Spinal cord (tissue), 10 donors: Measurements from ENCODE around the gene RERG. TPM values are rescaled to one million over a fixed set of nuclear protein-coding genes. Genes with fewer than 3 reads are reported as not detected.
A peak's percentile ranks its signal among the peaks of the same experiment; 100 is the strongest.
"Not testable (repeated sequence)": the region's sequence is repeated elsewhere in the genome, so short reads cannot be mapped to it uniquely, and the experiment has no call there.

ENCODE experiments used
- DNase-seq, 6 donors: peaks; one replicate each; pipeline versions ENCODE4 v3.0.0 to v3.0.0-alpha.2; 2013 to 2015; ENCODE audit warnings: low spot score in 6 of 6, low read depth in 4 of 6
- H3K27ac ChIP-seq: one replicate; pipeline ENCODE4 v1.5.1; 2013; ENCODE audit warnings: low read depth, low read length, control low read depth
- H3K27me3 ChIP-seq: one replicate; pipeline ENCODE4 v1.6.1; 2013; ENCODE audit warnings: low read length; ENCODE audit not compliant: control insufficient read depth, insufficient read depth
- H3K36me3 ChIP-seq: one replicate; pipeline ENCODE4 v1.6.1; 2013; ENCODE audit warnings: low read length; ENCODE audit not compliant: control insufficient read depth, insufficient read depth
- H3K4me1 ChIP-seq: one replicate; pipeline ENCODE4 v1.6.1; 2013; ENCODE audit warnings: low read length; ENCODE audit not compliant: control insufficient read depth, insufficient read depth
- H3K4me3 ChIP-seq: one replicate; pipeline ENCODE4 v1.5.1; 2013; ENCODE audit warnings: low read depth, low read length, control low read depth
- H3K9me3 ChIP-seq: one replicate; pipeline ENCODE4 v1.6.1; 2013; ENCODE audit warnings: low read length; ENCODE audit not compliant: control insufficient read depth, insufficient read depth
- WGBS: methylation state at CpG from one replicate; pipeline ENCODE4 v1.1.5; 2013; ENCODE audit warnings: missing lambda C conversion rate; ENCODE audit not compliant: insufficient coverage; 5-methylcytosine and 5-hydroxymethylcytosine counted together
- polyA plus RNA-seq, 2 donors: library from polyadenylated mRNA; unstranded; fragments of 120-200 nt; gene quantifications; one replicate each; pipeline ENCODE4 v1.2.1, GENCODE V29; 2013; ENCODE audit not compliant: insufficient read length in 2 of 2
- total RNA-seq, 2 donors: library from RNA; depleted of rRNA in 1 of 2; stranded (reverse); fragments of 120-200 nt in 1 of 2; fragments of >200 nt in 1 of 2; gene quantifications; one replicate each; pipeline versions ENCODE4 v1.2.3 to v1.2.4, GENCODE V29; 2013 to 2014
- donor health status: healthy.

RERG gene
- total and polyA plus RNA-seq, 4 donors = 6.6 to 17.5 (median 10.5) TPM

- no peak for DNase-seq
- Histone ChIP-seq H3K27me3 (no peaks in the 10 kb centered on the region), H3K4me1 (no peaks in the 10 kb centered on the region), H3K36me3 (no peaks in the 10 kb centered on the region), H3K9me3 (no peaks in the 10 kb centered on the region), H3K4me3 (no peak overlapping the region), H3K27ac (no peak overlapping the region)
- WGBS = 88% methylated on average over 2 of the region's 3 CpGs
Observed at GRCh38 chr12:15243102-15243501, 21.9 kb upstream of the RERG start.

GRCh38 chr12:15240898-15241297 lies 19.7 kb upstream of the RERG start:
- no peaks in the 10 kb centered on the region for H3K9me3 ChIP-seq
- no peak for DNase-seq
- H3K27ac ChIP-seq = no peak overlapping the region
- WGBS = no CpG with 5 or more reads among the region's 4 CpGs
- no peaks in the 10 kb centered on the region for H3K4me1 ChIP-seq
- H3K27me3 ChIP-seq = no peaks in the 10 kb centered on the region
- no peaks in the 10 kb centered on the region for H3K36me3 ChIP-seq
- no peak overlapping the region for H3K4me3 ChIP-seq

GRCh38 chr12:15234508-15234907 lies 13.3 kb upstream of the RERG start:
- Histone ChIP-seq H3K27ac (no peak overlapping the region), H3K36me3 (no peaks in the 10 kb centered on the region), H3K9me3 (no peaks in the 10 kb centered on the region), H3K4me3 (no peak overlapping the region), H3K27me3 (no peaks in the 10 kb centered on the region), H3K4me1 (no peaks in the 10 kb centered on the region)
- 96% methylated on average over 3 of the region's 4 CpGs for WGBS
- no peak for DNase-seq

- no peak overlapping the region for H3K4me3 ChIP-seq
- H3K36me3 ChIP-seq = no peaks in the 10 kb centered on the region
- H3K4me1 ChIP-seq = no peaks in the 10 kb centered on the region
- DNase-seq = no peak
- H3K27ac ChIP-seq = no peak overlapping the region
- no CpG with 5 or more reads among the region's 1 CpG for WGBS
- H3K9me3 ChIP-seq = no peaks in the 10 kb centered on the region
- H3K27me3 ChIP-seq = no peaks in the 10 kb centered on the region
Observed at GRCh38 chr12:15234011-15234410, 12.8 kb upstream of the RERG start.

- WGBS = no CpG with 5 or more reads among the region's 1 CpG
- H3K27me3 ChIP-seq = no peaks in the 10 kb centered on the region
- H3K27ac ChIP-seq = no peak overlapping the region
- H3K36me3 ChIP-seq = no peaks in the 10 kb centered on the region
- no peaks in the 10 kb centered on the region for H3K9me3 ChIP-seq
- no peaks in the 10 kb centered on the region for H3K4me1 ChIP-seq
- DNase-seq = no peak
- no peak overlapping the region for H3K4me3 ChIP-seq
Observed at GRCh38 chr12:15232959-15233358, 11.7 kb upstream of the RERG start.

GRCh38 chr12:15231493-15231892 lies 10.3 kb upstream of the RERG start:
- Histone ChIP-seq H3K27me3 (no peaks in the 10 kb centered on the region), H3K9me3 (no peaks in the 10 kb centered on the region), H3K27ac (no peak overlapping the region), H3K36me3 (no peaks in the 10 kb centered on the region), H3K4me3 (no peak overlapping the region), H3K4me1 (no peaks in the 10 kb centered on the region)
- no peak for DNase-seq
- WGBS = no CpG with 5 or more reads among the region's 1 CpG

- H3K4me3 ChIP-seq = no peak overlapping the region
- H3K27ac ChIP-seq = no peak overlapping the region
- no peak for DNase-seq
- no peaks in the 10 kb centered on the region for H3K36me3 ChIP-seq
- no peaks in the 10 kb centered on the region for H3K9me3 ChIP-seq
- no peaks in the 10 kb centered on the region for H3K27me3 ChIP-seq
- H3K4me1 ChIP-seq = no peaks in the 10 kb centered on the region
Observed at GRCh38 chr12:15230751-15231150, 9.5 kb upstream of the RERG start.

- H3K36me3 ChIP-seq = no peaks in the 10 kb centered on the region
- no peak for DNase-seq
- no peak overlapping the region for H3K4me3 ChIP-seq
- H3K4me1 ChIP-seq = no peaks in the 10 kb centered on the region
- no peaks in the 10 kb centered on the region for H3K9me3 ChIP-seq
- no peaks in the 10 kb centered on the region for H3K27me3 ChIP-seq
- H3K27ac ChIP-seq = no peak overlapping the region
Observed at GRCh38 chr12:15230137-15230536, 8.9 kb upstream of the RERG start.

- Histone ChIP-seq H3K9me3 (no peaks in the 10 kb centered on the region), H3K36me3 (no peaks in the 10 kb centered on the region), H3K4me3 (no peak overlapping the region), H3K27ac (no peak overlapping the region), H3K4me1 (no peaks in the 10 kb centered on the region), H3K27me3 (peaks cover 2% of the 10 kb centered on the region)
- no CpG with 5 or more reads among the region's 5 CpGs for WGBS
- peak in 2 of 6 donors; percentile 34 to 40 for DNase-seq
Observed at GRCh38 chr12:15227004-15227679, 5.9 kb upstream of the RERG start.

GRCh38 chr12:15225863-15226218 lies 4.6 kb upstream of the RERG start:
- not testable (repeated sequence) for DNase-seq, H3K27me3 ChIP-seq, H3K4me3 ChIP-seq, H3K4me1 ChIP-seq, H3K36me3 ChIP-seq, H3K9me3 ChIP-seq, H3K27ac ChIP-seq
- WGBS = 80% methylated on average over 2 of the region's 3 CpGs
